Embryonic facial prominence (tissue), 1 donor: Measurements from ENCODE around the gene STK31.
"Not testable (repeated sequence)": the region's sequence is repeated elsewhere in the genome, so short reads cannot be mapped to it uniquely, and the experiment has no call there.

Experiments used
- DNase-seq: peaks from one replicate; pipeline ENCODE4 v3.0.0-alpha.2; 2016; ENCODE audit errors: extremely low spot score

Gene STK31

DNA sequence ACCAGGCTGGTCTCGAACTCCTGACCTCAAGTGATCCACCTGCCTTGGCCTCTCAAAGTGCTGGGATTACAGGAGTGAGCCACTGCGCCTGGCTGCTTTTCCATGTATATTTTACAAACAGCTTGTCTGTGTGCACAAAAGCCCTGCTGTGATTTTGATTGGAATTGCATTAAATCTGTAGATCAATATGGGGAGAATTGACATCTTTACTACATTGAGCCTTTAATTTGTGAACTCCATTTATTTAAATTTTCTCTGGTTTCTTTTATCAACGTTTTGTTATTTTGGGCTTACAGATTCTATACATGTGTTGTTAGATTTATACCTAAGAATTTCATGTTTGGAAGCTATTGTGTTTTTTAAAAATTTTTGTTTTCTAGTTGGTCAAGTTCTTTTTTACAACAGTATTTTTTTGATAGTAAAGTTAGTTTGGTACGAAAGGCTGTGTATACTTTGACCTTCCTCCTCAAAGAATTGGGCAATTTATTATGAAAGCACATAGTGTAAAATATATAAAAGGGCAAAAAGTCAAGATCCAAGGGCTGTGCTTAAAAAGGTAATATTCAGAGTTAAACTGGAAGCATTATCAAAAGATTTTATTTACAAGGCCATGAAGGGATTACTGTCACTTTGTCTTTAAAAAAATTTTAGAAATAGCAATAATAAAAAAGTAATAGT is 92.8 kb downstream of the STK31 start:
- no peak for DNase-seq

DNA sequence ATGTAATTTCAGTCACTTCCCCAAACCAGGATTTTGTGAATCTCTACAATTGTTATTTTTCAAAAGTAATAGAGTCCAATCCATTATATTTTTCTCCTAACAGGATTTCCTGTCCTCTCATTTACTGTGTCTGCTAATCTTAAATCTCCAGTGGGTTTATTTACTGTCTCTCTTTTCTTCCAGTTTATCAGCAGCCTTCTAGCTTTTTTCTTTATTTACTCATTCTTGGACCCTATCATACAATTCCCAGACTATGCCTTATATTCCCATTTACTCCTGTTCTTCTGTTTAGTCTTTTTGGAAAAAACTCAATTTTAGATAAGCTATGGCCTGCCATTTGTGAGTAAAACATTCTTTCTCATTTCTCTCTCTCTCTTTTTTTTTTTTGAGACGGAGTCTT is 94.7 kb downstream of the STK31 start:
- no peak for DNase-seq

DNA sequence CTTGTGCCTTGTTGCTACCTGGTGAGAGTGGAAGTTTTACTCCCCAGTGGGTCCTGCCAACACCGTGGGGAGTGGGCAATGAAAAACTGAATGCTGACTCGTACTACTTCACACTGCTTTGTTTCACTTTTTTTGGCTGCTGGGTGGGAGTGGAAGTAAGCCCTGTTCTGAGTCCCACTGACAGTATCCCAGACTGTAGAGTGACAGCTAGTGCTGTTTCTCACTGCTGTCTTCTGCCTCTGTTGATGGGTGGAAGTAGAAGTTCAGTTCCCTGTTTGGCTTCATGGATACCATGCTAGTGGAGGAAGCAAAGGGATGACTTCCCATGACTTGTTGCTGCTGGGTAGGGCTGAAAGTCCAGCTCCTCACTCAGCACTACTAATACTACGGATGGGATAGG is 98.4 kb downstream of the STK31 start:
- DNase-seq = no peak

DNA sequence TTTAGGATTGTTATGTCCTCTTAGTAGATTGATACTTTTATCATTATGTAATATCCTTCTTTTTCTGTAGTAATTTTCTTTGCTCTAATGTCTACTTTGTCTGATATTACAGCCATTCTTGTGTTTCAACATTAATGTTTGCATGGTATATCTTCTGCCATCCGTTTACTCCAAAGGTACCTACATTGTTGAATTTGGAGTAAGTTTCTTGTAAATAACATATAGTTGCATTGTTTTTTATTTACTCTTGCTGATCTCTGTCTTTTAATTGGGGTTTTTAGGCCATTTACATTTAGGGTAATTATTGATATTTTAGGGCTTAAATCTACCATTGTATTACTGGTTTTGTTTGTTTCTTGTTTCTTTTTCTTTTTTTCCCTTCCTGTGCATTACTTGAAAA is 100.1 kb downstream of the STK31 start:
- DNase-seq = no peak

DNA sequence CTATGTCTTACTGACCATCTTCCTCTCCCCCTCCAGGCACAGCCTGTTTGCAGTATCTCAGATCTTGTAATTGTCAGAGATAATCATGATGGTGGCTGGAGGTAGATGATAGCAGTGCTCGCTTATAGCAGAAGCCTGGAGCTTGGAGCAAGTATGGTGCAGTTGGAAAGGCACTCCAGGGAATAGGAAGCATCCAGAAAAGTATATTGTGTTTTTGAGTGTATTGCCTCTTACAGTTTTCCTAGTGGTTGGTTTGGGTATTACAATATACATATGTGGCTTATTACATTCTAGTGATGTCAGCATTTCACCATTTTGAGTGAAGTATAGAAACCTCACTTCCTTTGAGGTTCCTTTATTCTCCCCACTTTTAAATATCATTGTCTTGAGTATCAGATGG is 101.5 kb downstream of the STK31 start:
- no peak for DNase-seq

DNA sequence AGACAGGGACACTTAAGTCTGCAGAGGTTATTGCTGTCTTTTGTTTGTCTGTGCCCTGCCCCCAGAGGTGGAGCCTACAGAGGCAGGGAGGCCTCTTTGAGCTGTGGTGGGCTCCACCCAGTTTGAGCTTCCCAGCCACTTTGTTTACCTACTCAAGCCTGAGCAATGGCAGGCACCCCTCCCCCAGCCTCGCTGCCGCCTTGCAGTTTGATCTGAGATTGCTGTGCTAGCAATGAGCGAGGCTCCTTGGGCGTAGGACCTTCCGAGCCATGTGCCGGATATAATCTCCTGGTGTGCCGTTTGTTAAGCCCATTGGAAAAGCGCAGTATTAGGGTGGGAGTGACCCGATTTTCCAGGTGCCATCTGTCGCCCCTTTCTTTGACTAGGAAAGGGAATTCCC is 118.1 kb downstream of the STK31 start:
- DNase-seq = not testable (repeated sequence)

DNA sequence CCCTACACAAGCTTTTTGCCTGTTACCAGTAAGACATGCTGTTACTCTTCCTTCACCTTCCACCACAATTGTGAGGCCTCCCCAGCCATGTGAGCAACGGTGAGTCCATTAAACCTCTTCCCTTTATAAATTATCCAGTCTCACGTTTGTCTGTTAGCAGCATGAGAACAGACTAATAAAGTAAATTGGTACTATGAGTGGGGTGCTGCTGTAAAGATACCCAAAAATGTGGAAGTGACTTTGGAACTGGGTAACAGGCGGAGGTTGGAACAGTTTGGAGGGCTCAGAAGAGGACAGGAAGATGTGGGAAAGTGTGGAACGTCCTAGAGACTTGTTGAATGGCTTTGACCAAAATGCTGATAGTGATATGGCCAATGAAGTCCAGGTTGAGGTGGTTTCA is 122.7 kb downstream of the STK31 start:
- DNase-seq = not testable (repeated sequence)

DNA sequence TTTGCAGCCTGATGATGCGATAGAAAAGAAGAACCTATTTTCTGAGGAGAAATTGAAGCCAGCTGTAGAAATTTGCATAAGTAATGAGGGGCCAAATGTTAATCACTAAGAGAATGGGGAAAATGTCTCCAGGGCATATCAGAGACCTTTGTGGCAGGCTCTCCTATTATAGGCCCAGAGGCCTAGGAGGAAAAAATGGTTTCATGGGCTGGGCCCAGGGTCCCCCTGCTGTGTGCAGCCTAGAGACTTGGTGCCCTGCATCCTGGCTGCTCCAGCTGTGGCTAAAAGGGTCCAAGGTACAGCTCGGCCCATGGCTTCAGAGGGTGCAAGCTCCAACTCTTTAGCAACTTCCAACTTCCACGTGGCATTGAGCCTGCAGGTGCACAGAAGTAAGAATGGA is 123.4 kb downstream of the STK31 start:
- DNase-seq = no peak

DNA sequence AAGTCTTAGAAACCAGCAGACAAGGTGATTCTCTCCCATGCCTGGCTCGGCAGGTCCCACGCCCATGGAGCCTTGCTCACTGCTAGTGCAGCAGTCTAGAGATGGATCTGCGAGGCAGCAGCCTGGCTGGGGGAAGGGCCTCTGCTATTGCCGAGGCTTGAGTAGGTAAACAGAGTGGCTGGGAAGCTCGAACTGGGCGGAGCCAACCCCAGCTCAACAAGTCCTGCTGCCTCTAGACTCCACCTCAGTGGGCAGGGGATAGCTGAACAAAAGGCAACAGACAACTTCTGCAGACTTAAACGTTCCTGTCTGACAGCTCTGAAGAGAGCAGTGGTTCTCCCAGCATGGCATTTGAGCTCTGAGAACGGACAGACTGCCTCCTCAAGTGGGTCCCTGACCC is 134.8 kb downstream of the STK31 start:
- not testable (repeated sequence) for DNase-seq

DNA sequence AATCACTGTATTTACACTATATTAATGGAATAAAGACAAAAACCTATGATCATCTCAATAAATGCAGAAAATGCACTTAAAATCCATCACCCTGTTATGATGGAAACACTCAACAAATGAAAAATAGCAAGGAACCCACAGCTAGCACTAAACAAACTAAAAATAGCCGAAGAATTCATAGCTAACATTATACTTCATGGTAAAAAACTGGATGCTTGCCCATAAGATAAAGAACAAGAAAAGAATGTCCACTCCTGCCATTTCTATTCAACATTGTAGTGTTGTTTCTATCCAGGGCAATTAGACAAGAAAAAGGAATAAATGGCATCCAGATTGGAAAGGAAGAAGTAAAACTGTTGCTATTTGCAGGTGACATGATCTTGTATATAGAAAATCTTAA is 142.1 kb downstream of the STK31 start:
- DNase-seq = no peak

DNA sequence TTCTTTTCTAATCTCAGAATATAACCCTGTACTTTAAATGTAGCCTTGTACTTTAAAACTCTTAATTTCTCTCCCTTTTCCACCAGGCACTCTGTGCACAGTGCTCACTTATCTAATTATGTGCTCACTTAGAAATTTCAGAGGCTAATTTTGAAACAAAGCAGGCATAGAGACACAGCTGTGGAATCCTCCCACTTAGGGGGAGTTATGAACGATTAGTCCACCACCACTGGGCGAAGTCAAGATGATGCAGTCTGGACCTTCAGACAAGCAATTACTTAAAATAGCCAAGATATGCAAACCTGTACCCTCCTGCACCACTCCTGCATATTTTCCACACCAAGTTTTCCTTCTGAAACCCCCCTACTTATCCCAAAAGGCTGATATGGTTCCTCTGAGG is 143.0 kb downstream of the STK31 start:
- DNase-seq = no peak

DNA sequence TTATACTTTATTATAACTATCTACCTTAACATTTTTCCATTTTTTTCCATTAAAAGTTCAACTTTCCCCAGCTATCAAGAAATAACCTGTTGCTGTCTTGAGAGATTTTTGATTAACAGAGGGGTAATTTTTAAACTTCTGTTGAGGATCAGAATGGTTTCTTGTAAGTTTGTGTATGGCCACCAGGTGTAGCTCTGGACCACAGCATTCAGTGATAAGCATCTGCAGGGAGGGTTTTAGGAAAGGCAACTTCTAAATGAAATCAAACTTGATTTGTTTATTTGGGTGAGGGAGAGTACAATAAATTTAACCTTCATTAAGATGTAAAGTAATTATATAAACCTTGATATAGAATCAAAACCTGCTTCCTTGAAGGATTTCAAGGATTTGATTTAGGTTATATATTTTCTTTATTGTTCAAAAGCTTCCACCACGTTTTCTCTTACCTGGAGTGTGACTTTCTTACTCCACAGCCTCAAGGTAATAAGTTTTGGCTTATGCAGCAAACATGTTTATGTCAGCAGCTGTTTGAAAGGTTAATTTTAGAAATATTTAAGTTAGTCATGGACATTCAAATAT is 153.3 kb downstream of the STK31 start:
- no peak for DNase-seq

DNA sequence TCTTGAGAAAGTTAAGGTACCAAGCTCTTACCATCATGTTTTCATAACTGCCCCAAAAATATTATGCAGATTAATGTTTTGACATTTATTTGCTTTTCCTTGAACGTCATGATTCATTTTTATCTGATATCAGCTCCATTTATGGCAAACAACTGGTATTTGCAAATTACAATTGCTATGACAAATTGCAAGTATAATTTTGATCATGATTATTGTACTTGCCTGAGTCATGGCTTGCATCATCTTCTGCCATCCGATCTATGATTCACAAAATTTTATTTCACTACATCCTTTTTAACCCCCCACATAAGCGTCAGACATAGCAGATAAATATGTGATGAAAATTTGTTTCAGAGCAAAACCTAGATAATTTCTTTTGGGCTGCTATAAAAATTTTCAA is 155.0 kb downstream of the STK31 start:
- DNase-seq = no peak

DNA sequence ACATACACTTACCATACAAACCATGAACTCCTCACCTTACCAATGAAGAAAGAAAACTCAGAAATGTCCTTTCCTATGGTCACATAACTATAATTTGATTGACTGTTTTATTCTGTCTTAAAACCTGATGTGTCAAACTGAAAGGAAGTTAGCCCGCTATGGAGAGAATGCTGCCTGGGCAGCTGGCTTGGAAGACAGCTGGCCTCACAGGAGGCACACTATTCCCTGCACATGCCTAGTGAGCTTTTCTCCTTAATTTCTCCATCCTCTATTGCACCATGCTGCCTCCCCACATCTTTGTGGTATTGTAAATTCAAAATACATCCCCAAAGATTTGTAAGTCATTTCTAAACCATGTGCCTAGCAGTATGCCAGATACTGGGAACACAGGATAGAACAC is 163.3 kb downstream of the STK31 start:
- no peak for DNase-seq

DNA sequence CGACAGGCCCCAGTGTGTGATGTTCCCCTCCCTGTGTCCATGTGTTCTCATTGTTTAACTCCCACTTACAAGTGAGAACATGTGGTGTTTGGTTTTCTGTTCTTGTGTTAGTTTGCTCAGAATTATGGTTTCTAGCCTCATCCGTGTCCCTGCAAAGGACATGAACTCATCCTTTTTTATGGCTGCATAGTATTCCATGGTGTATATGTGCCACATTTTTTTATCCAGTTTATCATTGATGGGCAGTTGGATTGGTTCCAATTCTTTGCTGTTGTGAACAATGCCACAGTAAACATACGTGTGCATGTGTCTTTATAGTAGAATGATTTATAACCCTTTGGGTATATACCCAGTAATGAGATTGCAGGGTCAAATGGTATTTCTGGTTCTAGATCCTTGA is 166.5 kb downstream of the STK31 start:
- DNase-seq = not testable (repeated sequence)
